ENCODE measurements around the gene LAMA3. TPM values are rescaled to one million over a fixed set of nuclear protein-coding genes. Genes with fewer than 3 reads are reported as not detected.

The LAMA3 gene
- total and polyA plus RNA-seq, 9 donors = 2.3 to 8.7 (median 3.6) TPM

DNA sequence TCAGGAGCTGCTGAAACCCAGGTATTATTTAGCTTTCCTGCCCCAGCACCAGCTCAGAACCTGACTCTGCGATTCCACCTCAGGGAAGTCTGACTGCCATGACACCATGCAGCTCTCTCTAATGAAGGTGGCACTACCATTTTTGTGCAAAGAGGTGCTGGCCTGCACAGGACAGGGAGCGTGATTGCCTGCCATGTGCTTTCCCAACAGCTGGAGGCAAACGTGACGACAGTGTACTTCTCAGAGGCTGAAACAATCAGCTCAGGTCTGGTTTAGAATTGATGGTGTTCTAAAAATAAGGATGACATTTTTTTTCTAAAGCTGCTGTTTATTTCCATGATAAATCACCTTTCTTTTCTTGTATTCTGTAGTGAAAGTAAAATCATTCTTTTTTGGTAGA lies 250.1 kb downstream of the LAMA3 start:
- Histone ChIP-seq H3K27me3 (ENCODE audit: control insufficient read depth, insufficient read depth, low read length) (no peaks in the 10 kb centered on the region), H3K27ac (ENCODE audit: low read length) (no peak overlapping the region), H3K4me3 (ENCODE audit: low read length) (no peak overlapping the region), H3K4me1 (ENCODE audit: control insufficient read depth, insufficient read depth, low read length) (no peaks in the 10 kb centered on the region), H3K36me3 (ENCODE audit: control insufficient read depth, insufficient read depth, low read length) (no peaks in the 10 kb centered on the region), H3K9me3 (replicated peaks; ENCODE audit: control insufficient read depth, low read depth, low read length) (no peaks in the 10 kb centered on the region)
- no peak for DNase-seq
- WGBS (ENCODE audit: insufficient coverage) = 69% methylated on average over 4 of the region's 4 CpGs

DNA sequence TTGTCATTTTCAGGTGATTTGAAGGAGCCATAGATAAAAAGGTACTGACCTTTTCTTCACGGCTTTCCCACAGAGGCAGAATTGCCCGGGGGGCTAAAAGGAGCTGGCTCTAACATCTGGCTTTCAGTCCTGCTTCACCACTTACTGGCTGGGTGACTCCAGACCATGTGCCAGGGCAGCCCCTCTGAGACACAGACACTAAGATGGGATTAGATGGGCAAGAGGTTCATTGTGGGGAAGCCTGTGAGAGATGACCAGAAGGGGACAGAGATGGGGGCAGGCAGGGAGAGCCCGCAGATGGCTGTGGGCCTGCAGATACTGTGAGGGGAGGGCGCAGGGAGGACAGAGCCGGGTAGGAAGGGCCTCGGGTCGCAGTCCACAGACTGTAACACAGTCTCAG lies 250.6 kb downstream of the LAMA3 start:
- no peak overlapping the region for H3K27ac ChIP-seq (ENCODE audit: low read length)
- 74% methylated on average over 7 of the region's 7 CpGs for WGBS (ENCODE audit: insufficient coverage)
- no peak for DNase-seq

DNA sequence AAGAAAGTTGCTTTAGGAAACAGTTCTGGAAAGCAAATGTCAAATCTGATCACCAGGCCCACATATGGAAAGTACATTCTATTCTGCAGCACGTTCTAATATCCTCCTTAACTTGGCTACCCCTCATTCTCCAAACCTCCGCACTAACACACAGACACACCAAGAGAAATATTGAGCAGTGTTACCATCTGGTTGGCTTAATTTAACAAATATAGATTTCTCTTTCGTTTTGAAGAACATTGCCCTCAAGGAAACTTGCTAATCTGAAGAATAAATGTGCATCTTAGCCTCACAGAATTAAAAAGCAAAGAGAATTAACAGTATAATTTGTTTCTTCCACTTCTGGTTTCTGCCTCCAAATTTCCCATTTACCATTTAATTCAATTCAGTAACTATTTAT lies 252.5 kb downstream of the LAMA3 start:
- WGBS (ENCODE audit: insufficient coverage) = no CpG with 5 or more reads among the region's 3 CpGs
- DNase-seq = peak; percentile 73
- Histone ChIP-seq H3K27me3 (ENCODE audit: control insufficient read depth, insufficient read depth, low read length) (no peaks in the 10 kb centered on the region), H3K4me3 (ENCODE audit: low read length) (no peak overlapping the region), H3K9me3 (replicated peaks; ENCODE audit: control insufficient read depth, low read depth, low read length) (no peaks in the 10 kb centered on the region), H3K27ac (ENCODE audit: low read length) (no peak overlapping the region), H3K36me3 (ENCODE audit: control insufficient read depth, insufficient read depth, low read length) (no peaks in the 10 kb centered on the region), H3K4me1 (ENCODE audit: control insufficient read depth, insufficient read depth, low read length) (no peaks in the 10 kb centered on the region)

More for the DNA sequence above, 250.6 kb downstream of the LAMA3 start:
- H3K27me3 ChIP-seq (ENCODE audit: control insufficient read depth, insufficient read depth, low read length) = no peaks in the 10 kb centered on the region
- H3K4me1 ChIP-seq (ENCODE audit: control insufficient read depth, insufficient read depth, low read length) = no peaks in the 10 kb centered on the region
- no peaks in the 10 kb centered on the region for H3K9me3 ChIP-seq (replicated peaks; ENCODE audit: control insufficient read depth, low read depth, low read length)
- no peaks in the 10 kb centered on the region for H3K36me3 ChIP-seq (ENCODE audit: control insufficient read depth, insufficient read depth, low read length)
- H3K4me3 ChIP-seq (ENCODE audit: low read length) = no peak overlapping the region

DNA sequence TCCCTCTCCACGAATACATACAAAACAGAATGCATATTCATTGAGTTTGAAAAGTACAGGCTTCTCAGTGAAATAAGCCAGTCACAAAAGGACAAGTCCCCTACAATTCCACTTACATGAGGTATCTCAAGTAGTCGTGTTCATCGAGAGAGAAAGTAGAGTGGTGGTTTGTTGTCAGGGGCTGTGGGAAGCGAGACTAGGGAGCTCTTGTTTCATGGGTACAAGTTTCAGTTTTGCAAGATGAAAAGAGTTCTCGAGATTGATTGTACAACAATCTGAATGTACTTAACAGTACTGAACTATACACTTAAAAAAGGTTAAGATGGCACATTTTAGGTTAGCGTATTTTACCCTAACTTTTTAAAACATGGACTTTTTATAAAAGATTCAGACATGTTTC lies 253.9 kb downstream of the LAMA3 start:
- H3K36me3 ChIP-seq (ENCODE audit: control insufficient read depth, insufficient read depth, low read length) = no peaks in the 10 kb centered on the region
- no peak for DNase-seq
- H3K9me3 ChIP-seq (replicated peaks; ENCODE audit: control insufficient read depth, low read depth, low read length) = no peaks in the 10 kb centered on the region
- no peak overlapping the region for H3K4me3 ChIP-seq (ENCODE audit: low read length)
- no peaks in the 10 kb centered on the region for H3K27me3 ChIP-seq (ENCODE audit: control insufficient read depth, insufficient read depth, low read length)
- H3K4me1 ChIP-seq (ENCODE audit: control insufficient read depth, insufficient read depth, low read length) = no peaks in the 10 kb centered on the region
- H3K27ac ChIP-seq (ENCODE audit: low read length) = no peak overlapping the region
- no CpG with 5 or more reads among the region's 6 CpGs for WGBS (ENCODE audit: insufficient coverage)

DNA sequence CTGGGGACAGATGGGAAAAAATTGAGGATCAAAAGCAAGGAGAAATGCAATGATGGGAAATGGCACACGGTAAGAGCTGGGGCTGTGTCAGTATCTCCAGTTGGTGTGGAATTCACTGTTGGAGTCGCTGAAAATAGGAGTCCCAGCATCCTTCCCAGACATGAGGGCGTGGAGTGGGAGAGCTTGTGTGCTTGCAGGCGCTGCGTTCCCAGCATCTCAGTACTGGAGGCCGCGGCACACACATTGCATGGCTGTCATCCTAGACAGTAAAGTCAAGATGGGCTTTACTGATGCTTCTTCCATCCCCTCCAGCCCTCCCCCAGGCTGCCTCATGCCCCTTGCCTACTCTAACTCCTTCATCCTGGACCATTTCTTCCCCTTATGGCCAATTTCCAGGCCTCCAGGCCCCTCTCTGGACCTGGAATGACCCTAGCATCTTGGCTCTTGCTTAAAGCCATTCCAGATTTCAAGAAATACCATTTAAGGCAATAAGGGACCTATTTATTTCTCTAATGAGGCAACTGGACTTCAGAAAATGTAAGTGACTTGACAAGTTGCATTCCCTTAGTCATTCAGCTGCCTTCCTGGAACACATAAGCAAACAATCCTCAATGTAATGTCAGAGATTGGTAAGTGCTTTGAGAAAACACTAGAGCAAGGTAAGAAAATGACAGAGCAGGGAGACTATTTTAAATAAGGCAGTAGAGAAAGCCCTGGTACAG lies 254.8 kb downstream of the LAMA3 start:
- H3K36me3 ChIP-seq (ENCODE audit: control insufficient read depth, insufficient read depth, low read length) = no peaks in the 10 kb centered on the region
- no peak overlapping the region for H3K4me3 ChIP-seq (ENCODE audit: low read length)
- no peaks in the 10 kb centered on the region for H3K27me3 ChIP-seq (ENCODE audit: control insufficient read depth, insufficient read depth, low read length)
- no peak overlapping the region for H3K27ac ChIP-seq (ENCODE audit: low read length)
- no peak for DNase-seq
- no peaks in the 10 kb centered on the region for H3K9me3 ChIP-seq (replicated peaks; ENCODE audit: control insufficient read depth, low read depth, low read length)
- H3K4me1 ChIP-seq (ENCODE audit: control insufficient read depth, insufficient read depth, low read length) = no peaks in the 10 kb centered on the region
- 91% methylated on average over 7 of the region's 7 CpGs for WGBS (ENCODE audit: insufficient coverage)

DNA sequence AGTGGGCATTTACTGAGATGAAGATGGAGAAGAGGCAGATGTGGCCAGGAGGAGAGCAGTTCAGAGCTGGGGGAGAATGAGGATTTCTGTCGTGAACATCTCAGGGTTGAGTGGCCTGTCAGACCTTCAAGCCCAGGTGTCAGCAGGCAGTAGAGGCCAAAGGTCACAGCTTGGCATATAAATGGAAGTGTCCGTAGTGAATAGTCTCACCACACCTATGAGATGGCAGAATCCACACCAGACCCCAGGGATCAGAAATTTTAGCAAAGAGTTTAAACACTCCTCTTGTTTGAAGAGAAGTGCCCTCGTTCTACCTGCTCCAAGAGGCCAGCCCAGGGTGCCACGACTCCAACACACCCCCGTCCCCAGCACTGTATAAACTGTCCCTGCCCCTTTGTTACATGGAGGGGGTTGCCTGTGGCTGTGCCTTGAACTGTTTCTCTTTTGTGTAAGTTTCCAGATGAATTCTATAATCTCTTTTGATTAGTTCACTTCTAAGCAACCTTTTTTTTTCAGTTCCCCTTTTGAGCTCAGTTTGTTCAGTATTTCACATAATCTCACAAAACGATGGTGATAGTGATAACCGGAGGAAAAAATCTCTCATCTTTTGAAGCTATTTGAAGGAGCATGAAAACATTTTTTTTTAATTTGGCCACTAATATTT lies 256.3 kb downstream of the LAMA3 start:
- no peaks in the 10 kb centered on the region for H3K27me3 ChIP-seq (ENCODE audit: control insufficient read depth, insufficient read depth, low read length)
- no peak for DNase-seq
- H3K4me3 ChIP-seq (ENCODE audit: low read length) = no peak overlapping the region
- no peaks in the 10 kb centered on the region for H3K36me3 ChIP-seq (ENCODE audit: control insufficient read depth, insufficient read depth, low read length)
- no peak overlapping the region for H3K27ac ChIP-seq (ENCODE audit: low read length)
- no peaks in the 10 kb centered on the region for H3K4me1 ChIP-seq (ENCODE audit: control insufficient read depth, insufficient read depth, low read length)
- no peaks in the 10 kb centered on the region for H3K9me3 ChIP-seq (replicated peaks; ENCODE audit: control insufficient read depth, low read depth, low read length)
- WGBS (ENCODE audit: insufficient coverage) = 100% methylated on average over 1 of the region's 7 CpGs

DNA sequence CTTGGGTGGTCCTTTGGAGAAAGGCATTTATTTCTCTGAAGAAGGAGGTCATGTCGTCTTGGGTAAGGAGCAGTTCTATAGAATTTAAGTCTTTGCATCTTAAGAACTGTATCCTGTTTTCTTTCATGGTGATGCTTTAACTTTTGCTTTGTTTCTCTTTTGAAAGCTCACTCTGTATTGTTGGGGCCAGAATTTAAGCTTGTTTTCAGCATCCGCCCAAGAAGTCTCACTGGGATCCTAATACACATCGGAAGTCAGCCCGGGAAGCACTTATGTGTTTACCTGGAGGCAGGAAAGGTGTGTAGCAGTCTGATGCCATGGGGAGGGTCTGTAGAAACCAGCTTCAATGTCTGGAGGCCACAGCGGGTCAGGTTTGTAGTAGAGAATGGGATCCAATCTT lies 260.6 kb downstream of the LAMA3 start:
- H3K36me3 ChIP-seq (ENCODE audit: control insufficient read depth, insufficient read depth, low read length) = no peaks in the 10 kb centered on the region
- WGBS (ENCODE audit: insufficient coverage) = 58% methylated on average over 3 of the region's 5 CpGs

DNA sequence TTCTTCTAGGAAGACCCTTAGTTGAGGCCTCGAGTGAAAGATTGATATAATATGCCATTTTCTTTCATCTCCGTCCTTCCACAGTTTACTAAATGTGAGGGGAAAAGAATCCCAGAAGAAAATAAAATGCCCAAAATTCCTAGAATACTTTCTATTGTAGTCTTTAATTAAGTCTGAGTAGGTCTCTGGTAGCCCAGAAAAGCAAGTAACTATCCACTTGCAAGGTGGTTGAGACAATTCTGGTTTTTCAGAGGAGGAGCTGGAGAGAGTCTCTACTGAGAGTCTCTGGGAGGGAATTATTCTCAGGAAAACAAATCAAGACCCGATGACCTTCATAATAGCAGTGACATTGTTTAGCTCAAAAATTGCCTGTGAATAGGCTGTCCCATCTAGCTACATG lies 261.4 kb downstream of the LAMA3 start:
- Histone ChIP-seq H3K4me1 (ENCODE audit: control insufficient read depth, insufficient read depth, low read length) (no peaks in the 10 kb centered on the region), H3K4me3 (ENCODE audit: low read length) (no peak overlapping the region), H3K27me3 (ENCODE audit: control insufficient read depth, insufficient read depth, low read length) (no peaks in the 10 kb centered on the region), H3K36me3 (ENCODE audit: control insufficient read depth, insufficient read depth, low read length) (no peaks in the 10 kb centered on the region), H3K27ac (ENCODE audit: low read length) (no peak overlapping the region), H3K9me3 (replicated peaks; ENCODE audit: control insufficient read depth, low read depth, low read length) (no peaks in the 10 kb centered on the region)
- no peak for DNase-seq
- no CpG with 5 or more reads among the region's 3 CpGs for WGBS (ENCODE audit: insufficient coverage)

More for the DNA sequence above, 260.6 kb downstream of the LAMA3 start:
- DNase-seq = no peak
- Histone ChIP-seq H3K27ac (ENCODE audit: low read length) (no peak overlapping the region), H3K4me3 (ENCODE audit: low read length) (no peak overlapping the region), H3K4me1 (ENCODE audit: control insufficient read depth, insufficient read depth, low read length) (no peaks in the 10 kb centered on the region), H3K9me3 (replicated peaks; ENCODE audit: control insufficient read depth, low read depth, low read length) (no peaks in the 10 kb centered on the region), H3K27me3 (ENCODE audit: control insufficient read depth, insufficient read depth, low read length) (no peaks in the 10 kb centered on the region)

DNA sequence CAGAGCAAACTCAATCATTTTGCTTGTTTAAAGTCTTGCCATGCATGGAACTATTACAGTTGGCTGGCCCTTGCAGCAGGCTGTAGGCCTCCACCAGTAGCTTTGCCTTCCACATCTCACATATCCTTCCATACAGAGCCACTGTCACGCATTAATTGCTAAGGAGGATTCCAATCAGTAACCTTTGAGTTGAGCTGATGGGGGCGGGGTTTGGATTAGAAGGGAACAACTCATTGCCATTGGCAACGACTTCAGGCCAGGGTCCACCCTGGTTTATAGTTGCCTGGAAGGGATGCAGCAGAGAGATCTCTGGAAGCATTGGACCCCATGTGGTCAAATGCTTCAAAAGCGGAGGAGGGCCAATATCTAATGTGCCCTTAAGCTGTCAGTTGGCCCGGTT lies 262.0 kb downstream of the LAMA3 start:
- Histone ChIP-seq H3K4me1 (ENCODE audit: control insufficient read depth, insufficient read depth, low read length) (no peaks in the 10 kb centered on the region), H3K9me3 (replicated peaks; ENCODE audit: control insufficient read depth, low read depth, low read length) (no peaks in the 10 kb centered on the region), H3K27me3 (ENCODE audit: control insufficient read depth, insufficient read depth, low read length) (no peaks in the 10 kb centered on the region), H3K27ac (ENCODE audit: low read length) (no peak overlapping the region), H3K36me3 (ENCODE audit: control insufficient read depth, insufficient read depth, low read length) (no peaks in the 10 kb centered on the region), H3K4me3 (ENCODE audit: low read length) (no peak overlapping the region)
- 82% methylated on average over 4 of the region's 5 CpGs for WGBS (ENCODE audit: insufficient coverage)
- DNase-seq = no peak

DNA sequence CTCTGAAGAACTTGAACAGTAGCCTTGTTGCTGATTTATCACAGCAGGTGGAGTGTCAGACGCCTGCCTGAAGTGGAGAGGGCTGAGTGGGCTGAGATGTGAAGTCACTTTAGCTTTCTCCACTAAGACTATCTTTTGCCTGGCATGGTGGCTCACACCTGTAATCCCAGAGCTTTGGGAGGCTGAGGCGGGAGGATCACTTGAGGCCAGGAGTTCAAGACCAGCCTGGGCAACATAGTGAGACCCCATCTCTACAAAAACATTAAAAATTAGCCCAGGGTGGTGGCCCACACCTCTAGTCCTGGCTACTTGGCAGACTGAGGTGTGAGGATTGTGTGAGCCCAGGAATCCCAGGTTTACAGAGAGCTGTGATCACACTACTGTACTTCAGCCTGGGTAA lies 264.7 kb downstream of the LAMA3 start:
- DNase-seq = no peak
- no peak overlapping the region for H3K27ac ChIP-seq (ENCODE audit: low read length)
- H3K4me1 ChIP-seq (ENCODE audit: control insufficient read depth, insufficient read depth, low read length) = peaks cover 6% of the 10 kb centered on the region
- no peaks in the 10 kb centered on the region for H3K9me3 ChIP-seq (replicated peaks; ENCODE audit: control insufficient read depth, low read depth, low read length)
- H3K4me3 ChIP-seq (ENCODE audit: low read length) = no peak overlapping the region
- no peaks in the 10 kb centered on the region for H3K36me3 ChIP-seq (ENCODE audit: control insufficient read depth, insufficient read depth, low read length)
- WGBS (ENCODE audit: insufficient coverage) = no CpG with 5 or more reads among the region's 2 CpGs
- H3K27me3 ChIP-seq (ENCODE audit: control insufficient read depth, insufficient read depth, low read length) = no peaks in the 10 kb centered on the region
